Measurements from ENCODE around the gene SMIM9. TPM values are rescaled to one million over a fixed set of nuclear protein-coding genes. Genes with fewer than 3 reads are reported as not detected.

Gene SMIM9
- total RNA-seq, 1 experiment from 2014 or later: not detected

- DNase-seq (ENCODE audit: low spot score): no peak
These were observed 19.1 kb downstream of the SMIM9 start for GRCh38 chrX:154815274-154815818.

DNA sequence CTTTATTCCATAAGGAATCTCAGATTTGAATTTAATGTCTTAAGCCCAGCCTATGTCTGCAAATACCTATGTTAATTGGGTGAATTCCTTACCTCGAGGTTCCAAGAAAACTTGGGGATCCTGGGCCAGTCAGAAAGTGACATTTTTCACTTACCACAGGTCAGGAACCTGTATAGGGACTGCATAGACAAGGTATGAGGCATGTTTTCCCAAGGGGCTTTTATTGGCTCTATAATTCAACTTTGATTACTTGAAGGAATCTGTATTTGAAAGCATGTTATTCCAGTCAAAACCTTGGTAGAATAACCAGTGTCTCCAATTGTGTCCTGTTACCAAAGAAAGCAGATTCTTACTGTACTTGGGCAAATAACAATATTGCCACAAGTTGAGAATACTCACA, 20.7 kb downstream of the SMIM9 start:
- no peak for DNase-seq (ENCODE audit: low spot score)

DNA sequence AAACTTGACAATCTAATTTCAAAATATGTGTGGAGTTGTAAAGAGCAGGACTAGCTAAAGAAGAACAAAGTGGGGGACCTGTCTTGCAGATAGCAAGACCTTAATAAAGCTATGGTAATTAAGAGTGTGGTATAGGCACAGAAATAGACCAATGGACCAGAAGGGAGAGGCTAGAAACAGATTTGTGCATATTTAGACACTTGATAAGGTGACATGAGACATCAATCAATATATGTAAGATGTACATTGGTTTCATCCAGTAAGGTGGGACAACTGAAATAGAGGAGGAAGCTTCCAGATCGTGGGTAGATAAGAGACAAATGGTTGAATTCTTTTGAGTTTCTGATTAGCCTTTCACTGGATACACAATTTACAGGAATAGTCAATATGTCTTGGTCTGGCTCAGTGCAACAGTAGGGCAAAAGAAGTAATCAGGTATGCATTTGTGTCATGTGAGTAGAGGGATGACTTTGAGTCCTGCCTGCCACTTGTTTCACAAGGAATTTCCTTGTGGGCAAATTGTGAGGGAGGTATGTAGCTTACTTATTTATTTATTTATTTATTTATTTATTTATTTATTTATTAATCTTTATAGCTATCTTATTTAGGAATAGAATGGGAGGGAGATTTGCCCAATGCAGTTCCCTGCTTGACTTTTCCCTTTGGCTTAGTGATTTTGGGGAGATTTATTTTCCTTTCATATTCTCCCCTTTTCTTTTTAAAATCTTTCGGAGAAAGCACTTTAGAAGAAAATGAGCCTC, 21.9 kb downstream of the SMIM9 start:
- DNase-seq (ENCODE audit: low spot score): no peak

GRCh38 chrX:154809939-154810665, 24.4 kb downstream of the SMIM9 start:
- no peak for DNase-seq (ENCODE audit: low spot score)

GRCh38 chrX:154806837-154807501, 27.5 kb downstream of the SMIM9 start:
- DNase-seq (ENCODE audit: low spot score): no peak

GRCh38 chrX:154805696-154806091, 28.8 kb downstream of the SMIM9 start:
- no peak for DNase-seq (ENCODE audit: low spot score)

DNA sequence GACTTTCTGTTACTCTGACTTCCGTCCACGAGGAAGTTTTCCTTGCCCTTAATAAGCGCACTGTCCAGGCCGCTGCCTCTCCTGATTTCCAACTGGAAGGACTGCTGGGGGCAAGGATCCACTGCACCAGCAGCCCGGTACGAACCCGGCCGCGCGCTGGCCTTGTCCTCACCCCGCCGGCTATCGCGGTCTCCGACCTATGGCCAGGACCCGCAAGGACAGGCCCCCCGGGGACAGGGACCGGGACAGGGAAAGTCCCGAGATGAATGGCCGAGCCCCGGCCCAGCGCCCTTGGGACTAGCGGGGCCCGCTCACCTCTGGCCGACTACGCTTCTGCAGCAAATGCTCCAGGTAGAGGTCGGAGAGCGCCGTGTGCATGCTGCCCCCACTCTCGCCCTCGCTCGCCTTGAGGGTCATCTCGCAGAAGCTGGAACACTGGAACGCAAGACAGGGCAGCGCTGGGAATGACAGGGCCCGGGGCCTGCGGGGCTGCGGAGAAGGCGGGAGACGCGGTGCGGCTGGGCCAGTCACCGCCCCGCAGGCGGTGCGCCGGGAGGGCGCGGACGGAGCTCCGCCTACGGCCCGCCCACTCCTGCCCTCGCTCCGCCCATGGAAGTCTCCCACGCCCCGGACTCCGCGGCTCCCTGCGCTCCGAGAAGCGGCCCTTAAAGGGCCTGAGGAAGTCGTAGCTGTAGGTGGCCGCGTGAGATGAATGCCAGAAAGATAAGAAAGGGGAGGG, 29.3 kb downstream of the SMIM9 start, which contains the start of gene MPP1:
MPP1 (minus strand) TSS at position 529 of the 739 bp plus-strand sequence; CDS start at position 417, 112 bp downstream.
- DNase-seq (ENCODE audit: low spot score): peak; percentile 63

- no peak for DNase-seq (ENCODE audit: low spot score)
These were observed 30.1 kb downstream of the SMIM9 start for GRCh38 chrX:154804261-154804956.

- DNase-seq (ENCODE audit: low spot score): no peak
These were observed 31.5 kb downstream of the SMIM9 start for GRCh38 chrX:154802947-154803346.

DNA sequence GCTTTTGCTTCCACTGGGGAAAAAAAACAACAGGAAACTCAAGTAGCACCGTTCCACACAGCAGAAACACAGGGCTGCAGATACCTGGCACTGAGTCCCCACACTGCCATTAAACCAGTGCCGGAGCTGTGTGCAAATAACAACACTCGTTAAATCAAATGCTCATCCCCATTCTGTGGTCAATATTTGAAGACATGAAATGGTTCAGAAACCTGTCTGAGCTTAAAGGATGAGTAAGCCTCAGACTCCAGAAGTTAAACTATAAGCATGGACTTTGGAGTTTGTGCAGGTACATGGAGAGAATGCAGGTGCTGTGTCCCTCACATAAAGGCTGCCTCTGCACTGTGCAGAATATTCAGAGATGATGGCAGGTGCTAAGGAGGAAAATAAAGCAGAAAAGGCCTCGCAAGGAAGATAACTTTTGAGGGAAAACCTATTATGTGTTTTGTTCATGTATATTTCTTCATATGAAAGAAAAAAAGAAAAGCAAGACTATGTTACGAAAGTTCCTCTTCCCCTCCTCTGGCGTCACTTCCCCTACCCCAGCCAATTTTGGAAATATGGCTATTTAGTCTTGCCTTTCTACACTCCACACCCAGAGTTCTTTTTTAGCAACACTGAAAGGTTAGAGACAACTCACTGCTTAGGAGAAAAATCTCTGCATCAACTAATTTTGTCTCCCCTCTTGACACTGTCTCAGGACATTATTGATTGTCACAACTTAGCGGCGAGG, 33.8 kb downstream of the SMIM9 start:
- DNase-seq (ENCODE audit: low spot score): no peak

DNA sequence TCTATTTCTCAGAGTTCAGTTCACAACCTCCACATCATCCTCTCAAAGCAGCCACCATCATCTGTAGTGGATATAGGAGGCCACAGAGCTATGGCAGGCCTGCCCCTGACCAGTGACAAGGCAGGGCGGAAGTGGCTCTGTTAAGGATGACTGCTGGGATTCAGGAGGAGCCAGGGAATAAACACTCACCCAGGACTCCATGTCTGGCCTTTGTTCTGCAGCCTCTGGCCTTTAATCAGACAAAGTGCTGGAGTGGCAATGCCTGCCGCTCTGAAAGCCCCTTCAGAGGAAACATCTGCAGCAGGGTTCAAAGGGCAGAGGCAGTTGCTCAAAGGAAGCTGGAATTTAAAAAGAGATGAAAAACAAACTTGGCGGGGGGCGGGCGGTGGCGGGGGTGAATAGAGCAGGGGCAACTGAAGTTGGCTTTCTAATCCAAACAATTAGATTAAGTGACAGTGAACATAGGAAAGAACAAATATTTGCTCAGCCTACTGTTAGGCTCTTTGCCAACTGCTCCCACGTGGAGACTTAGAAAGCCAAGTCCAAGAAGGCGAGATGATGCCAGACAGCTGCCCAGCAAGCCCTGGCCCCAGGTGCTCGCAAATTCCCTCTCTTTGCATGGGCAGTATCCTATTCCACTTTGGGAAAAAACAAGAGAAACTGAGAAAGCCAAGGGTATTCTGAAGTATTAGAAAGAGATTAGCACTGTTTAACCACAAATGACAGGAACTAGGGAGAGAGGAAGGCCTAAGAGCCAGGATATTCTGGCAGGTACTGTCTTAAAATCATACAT, 34.7 kb downstream of the SMIM9 start:
- peak; percentile 17 for DNase-seq (ENCODE audit: low spot score)

DNA sequence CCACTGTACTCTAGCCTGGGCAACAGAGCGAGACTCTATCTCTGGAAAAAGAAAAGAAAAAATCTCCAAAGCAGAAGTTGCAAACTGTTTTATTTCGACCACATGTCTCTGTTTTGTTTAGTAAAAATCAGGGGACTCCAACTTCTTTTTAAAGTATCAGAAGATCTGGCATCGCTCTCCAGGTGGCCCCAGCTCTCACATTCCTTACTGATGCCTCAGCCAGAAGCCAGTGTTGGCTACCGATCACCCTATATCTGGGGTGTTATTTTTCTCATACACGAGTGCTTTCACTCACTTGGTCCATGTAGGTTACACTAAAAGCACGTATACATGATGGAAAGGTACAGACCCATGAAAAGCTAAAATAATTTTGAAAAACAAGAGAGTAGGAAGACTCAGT, 37.5 kb downstream of the SMIM9 start:
- peak; percentile 67 for DNase-seq (ENCODE audit: low spot score)

DNA sequence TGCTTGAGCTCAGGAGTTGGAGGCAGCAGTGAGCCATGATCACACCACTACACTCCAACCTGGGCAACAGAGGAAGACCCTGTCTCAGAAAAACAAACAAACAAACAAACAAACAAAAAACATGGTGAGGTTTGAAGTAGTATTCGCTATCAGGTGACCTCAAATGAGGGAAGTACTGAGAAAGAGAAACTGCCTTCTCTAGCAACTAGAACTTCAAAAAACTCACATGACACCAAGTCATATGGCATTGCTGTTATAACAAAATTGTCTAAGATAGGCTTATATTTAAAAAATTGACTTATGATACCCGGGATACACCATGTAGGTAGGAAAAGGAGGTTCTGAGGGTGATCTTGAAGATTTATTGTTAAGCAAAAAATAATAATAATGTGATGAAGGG, 39.4 kb downstream of the SMIM9 start:
- no peak for DNase-seq (ENCODE audit: low spot score)

- no peak for DNase-seq (ENCODE audit: low spot score)
These were observed 41.2 kb downstream of the SMIM9 start for GRCh38 chrX:154793084-154793795.

DNA sequence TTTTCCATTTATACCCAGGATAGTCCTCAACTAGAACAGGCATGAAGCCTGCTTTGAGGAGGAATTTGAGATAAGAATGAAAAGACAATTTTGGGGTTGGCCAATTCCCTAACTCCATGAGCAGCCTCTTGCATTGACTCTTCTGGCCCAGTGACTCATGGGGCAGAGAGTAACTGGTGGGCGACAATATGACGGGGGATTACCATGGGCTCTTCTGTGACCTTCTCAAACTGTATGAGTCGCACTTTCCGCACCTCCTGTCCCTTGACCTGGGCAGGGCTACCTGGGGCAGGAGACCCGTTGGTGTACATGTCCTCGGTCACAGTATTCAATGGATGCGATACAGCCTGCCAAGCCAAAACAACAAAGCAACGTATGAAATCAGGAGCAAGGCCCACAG, 42.5 kb downstream of the SMIM9 start:
- no peak for DNase-seq (ENCODE audit: low spot score)

DNA sequence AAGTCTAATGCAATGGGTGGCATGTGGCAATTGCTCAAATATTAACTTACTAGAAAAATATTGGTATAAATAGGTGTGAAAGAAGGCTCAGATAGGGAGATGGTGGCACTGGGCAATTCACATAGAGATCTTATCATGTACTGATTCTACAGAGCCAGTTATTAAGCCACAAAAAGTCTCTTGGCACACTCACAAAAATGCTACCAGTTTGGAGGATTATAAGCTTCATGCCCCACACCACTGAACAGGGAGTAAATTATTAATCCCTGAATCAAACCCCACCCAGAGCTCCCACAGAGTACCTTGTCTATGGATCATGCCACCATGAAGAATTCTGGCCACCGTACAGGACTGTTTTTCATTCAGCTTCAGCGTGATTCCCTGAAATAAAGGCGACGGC, 43.0 kb downstream of the SMIM9 start:
- DNase-seq (ENCODE audit: low spot score): no peak

- DNase-seq (ENCODE audit: low spot score): no peak
These were observed 48.7 kb downstream of the SMIM9 start for GRCh38 chrX:154785716-154786115.

DNA sequence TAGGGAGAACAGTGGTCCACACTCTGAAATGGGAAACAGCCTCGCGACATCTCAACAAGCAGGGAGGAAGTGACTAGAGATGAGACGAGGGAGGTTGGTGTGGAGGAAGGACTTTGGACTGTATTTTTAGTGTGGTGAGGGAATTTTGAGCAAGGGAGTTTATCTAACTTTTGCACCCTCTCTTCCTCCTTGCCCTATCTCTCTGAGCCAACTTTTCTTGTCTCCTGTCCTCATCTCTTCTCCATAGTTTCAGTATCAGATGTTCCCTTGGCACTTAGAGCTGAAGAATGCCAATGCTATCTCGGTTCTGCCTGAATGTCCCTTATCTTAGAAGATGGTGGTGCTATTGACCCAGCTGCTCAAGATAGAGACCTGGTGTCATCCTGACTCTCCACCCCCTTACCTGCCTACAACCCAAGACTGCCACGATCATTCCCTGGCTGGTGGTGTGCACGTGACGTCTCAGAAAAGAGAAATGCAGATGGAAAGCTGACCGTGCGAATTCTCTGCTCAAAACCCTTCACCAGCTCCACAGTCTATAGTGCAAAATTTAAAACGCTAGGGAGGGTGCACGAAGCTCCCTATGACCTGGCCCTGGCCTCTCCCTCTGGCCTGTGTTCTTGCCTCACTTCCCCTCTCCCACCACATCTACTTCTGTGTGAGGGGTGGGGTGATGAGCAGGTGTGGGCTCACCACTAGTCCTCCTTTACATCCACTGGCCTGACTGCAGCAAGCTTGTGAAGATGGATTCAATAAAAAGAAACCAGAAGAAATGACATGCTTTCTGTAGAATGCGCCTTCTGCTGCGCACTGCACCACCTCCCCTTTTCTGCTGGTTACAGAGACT, 50.1 kb downstream of the SMIM9 start:
- DNase-seq (ENCODE audit: low spot score): no peak

Measured in A172 (cell line).